Measurements from ENCODE around the gene CDCP2. TPM values are rescaled to one million over a fixed set of nuclear protein-coding genes. Genes with fewer than 3 reads are reported as not detected.

CDCP2 gene
- total RNA-seq, 4 donors from 2014 or later = 0.19 TPM; not detected in 3

DNA sequence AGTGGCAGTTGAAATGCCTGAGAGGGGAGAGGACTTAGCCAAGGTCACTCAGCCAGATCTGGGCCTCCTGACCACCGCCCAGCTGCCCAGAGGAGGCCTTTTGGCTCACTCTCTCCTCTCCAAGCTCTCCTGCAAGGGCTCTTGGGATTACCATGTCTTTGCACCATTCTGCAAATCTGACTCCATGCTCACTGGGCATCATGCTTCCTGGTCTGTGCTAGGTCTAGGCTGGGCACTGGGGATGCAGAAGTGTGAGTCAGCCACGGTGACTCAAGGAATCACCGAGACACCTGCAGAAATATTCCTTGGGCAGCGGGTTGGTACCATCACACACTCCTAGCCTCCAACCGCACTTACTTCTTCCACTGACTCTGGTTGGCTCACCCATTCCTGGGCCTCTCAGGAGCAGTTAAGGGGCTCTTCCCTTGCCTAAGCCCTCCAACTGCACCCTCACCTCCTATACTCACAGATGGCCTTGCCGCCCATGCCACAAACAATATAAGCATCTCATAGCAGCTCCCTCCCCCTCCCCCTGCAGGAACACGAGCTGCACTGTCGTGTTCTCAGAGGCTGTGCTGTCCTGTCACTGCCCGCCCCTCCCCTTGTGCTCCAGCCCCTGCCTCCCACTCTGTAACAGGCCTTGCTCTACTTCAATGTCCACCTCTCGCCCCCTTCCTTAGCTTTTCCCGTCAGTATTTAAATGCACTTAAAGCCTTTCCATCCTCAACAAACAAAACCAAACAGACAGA lies 34.8 kb downstream of the CDCP2 start:
- TF ChIP-seq, protein P1, sequence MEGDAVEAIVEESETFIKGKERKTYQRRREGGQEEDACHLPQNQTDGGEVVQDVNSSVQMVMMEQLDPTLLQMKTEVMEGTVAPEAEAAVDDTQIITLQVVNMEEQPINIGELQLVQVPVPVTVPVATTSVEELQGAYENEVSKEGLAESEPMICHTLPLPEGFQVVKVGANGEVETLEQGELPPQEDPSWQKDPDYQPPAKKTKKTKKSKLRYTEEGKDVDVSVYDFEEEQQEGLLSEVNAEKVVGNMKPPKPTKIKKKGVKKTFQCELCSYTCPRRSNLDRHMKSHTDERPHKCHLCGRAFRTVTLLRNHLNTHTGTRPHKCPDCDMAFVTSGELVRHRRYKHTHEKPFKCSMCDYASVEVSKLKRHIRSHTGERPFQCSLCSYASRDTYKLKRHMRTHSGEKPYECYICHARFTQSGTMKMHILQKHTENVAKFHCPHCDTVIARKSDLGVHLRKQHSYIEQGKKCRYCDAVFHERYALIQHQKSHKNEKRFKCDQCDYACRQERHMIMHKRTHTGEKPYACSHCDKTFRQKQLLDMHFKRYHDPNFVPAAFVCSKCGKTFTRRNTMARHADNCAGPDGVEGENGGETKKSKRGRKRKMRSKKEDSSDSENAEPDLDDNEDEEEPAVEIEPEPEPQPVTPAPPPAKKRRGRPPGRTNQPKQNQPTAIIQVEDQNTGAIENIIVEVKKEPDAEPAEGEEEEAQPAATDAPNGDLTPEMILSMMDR (IDR thresholded peaks at IDR 0.05) = no peak
- no peak for TF ChIP-seq POLR2A (IDR thresholded peaks at IDR 0.05)
- no peak for DNase-seq

DNA sequence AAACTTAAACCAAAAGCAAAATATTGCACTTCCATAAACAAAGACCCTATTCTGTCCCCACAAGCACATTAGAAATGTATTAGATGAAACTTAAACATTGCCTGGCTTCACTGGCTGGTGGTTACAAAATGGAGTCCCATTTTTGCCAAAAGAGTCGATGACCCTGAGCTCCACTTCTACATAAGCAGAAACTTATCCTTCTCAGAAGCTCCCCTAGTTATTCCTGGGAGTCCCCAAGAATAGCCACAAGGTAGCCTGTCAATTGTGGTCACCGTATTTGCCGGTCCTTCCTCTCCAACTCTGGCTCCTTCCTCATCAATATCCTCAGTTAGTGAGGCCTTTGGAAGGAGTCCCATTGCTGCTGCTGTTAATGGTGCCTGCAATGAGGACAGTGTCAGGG lies 37.3 kb downstream of the CDCP2 start:
- Histone ChIP-seq H3K9me3 (no peaks in the 10 kb centered on the region), H3K27ac (no peak overlapping the region), H3K27me3 (peaks cover 0 to 3% (median 0%) of the 10 kb centered on the region in 4 donors), H3K4me3 (no peak overlapping the region), H3K4me1 (peaks cover 0 to under 1% (median 0%) of the 10 kb centered on the region in 3 donors), H3K36me3 (no peaks in the 10 kb centered on the region)
- TF ChIP-seq, protein P1 (IDR thresholded peaks at IDR 0.05) = no peak
- TF ChIP-seq POLR2A (IDR thresholded peaks at IDR 0.05) = no peak
- no peak for DNase-seq
- WGBS, 2 donors = 88 to 94% methylated on average over 1 to 3 of the region's 3 CpGs
- intact Hi-C loops (cut with DNase I) = no loop called here

More for the DNA sequence above, 34.8 kb downstream of the CDCP2 start:
- Histone ChIP-seq H3K4me3 (no peak overlapping the region), H3K9me3 (no peaks in the 10 kb centered on the region), H3K36me3 (no peaks in the 10 kb centered on the region), H3K4me1 (peaks cover 6 to 17% (median 11%) of the 10 kb centered on the region in 3 donors), H3K27me3 (peaks cover 0 to 13% (median 0%) of the 10 kb centered on the region in 4 donors), H3K27ac (no peak overlapping the region)
- intact Hi-C loops (cut with DNase I) = no loop called here
- 74 to 79% methylated on average over 9 to 11 of the region's 11 CpGs for WGBS, 2 donors

DNA sequence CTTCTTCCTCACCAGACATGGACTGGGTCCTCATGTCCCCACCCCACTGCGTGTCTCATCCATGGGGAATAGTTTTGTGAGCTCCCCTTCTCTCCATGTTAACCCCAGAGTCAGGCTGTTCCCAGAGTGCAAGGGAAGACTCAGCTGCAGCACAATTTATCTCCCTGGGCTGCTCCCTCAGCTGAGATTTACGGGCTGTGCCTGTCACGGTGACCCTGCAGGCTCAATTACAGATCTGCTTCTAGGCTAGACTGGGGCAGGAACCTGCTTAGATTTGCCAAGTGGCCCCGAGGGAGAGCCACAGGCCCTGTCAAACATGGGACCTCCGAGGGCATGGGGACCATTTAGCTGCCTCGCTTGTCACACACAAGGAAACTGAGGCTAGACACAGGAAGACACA lies 37.8 kb downstream of the CDCP2 start:
- intact Hi-C loops (cut with DNase I) = no loop called here
- Histone ChIP-seq H3K9me3 (no peaks in the 10 kb centered on the region), H3K36me3 (no peaks in the 10 kb centered on the region), H3K27ac (no peak overlapping the region), H3K4me3 (no peak overlapping the region), H3K4me1 (no peaks in the 10 kb centered on the region), H3K27me3 (no peaks in the 10 kb centered on the region)
- no peak for TF ChIP-seq POLR2A (IDR thresholded peaks at IDR 0.05)
- TF ChIP-seq, protein P1 (IDR thresholded peaks at IDR 0.05) = no peak
- 90 to 92% methylated on average over 2 to 3 of the region's 6 CpGs for WGBS, 2 donors
- no peak for DNase-seq

DNA sequence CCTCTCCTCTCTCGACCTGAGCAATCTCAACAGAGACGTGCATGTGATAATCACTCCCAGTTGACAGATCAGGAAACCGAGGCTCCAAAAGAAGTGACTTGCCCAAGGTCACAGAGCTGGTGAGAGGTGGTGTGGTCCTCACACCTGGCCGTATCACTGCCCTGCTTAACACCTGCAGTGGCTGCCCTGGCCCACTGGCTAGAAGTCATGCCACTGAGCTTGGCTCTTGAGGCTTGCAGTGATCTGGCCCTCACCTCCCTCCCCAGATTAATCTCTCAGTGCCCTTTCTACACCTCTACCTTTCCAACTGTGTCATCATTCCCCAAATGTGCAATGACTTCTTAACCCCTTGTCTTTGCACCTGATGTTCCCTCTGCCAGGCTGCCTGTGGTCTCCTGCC lies 38.8 kb downstream of the CDCP2 start:
- Histone ChIP-seq H3K4me3 (no peak overlapping the region), H3K27ac (no peak overlapping the region), H3K4me1 (no peaks in the 10 kb centered on the region), H3K9me3 (no peaks in the 10 kb centered on the region), H3K27me3 (no peaks in the 10 kb centered on the region), H3K36me3 (no peaks in the 10 kb centered on the region)
- 83 to 93% methylated on average over 2 of the region's 4 CpGs for WGBS, 2 donors
- DNase-seq = no peak
- TF ChIP-seq POLR2A (IDR thresholded peaks at IDR 0.05) = no peak
- TF ChIP-seq, protein P1 (IDR thresholded peaks at IDR 0.05) = no peak
- intact Hi-C loops (cut with DNase I) = no loop called here

DNA sequence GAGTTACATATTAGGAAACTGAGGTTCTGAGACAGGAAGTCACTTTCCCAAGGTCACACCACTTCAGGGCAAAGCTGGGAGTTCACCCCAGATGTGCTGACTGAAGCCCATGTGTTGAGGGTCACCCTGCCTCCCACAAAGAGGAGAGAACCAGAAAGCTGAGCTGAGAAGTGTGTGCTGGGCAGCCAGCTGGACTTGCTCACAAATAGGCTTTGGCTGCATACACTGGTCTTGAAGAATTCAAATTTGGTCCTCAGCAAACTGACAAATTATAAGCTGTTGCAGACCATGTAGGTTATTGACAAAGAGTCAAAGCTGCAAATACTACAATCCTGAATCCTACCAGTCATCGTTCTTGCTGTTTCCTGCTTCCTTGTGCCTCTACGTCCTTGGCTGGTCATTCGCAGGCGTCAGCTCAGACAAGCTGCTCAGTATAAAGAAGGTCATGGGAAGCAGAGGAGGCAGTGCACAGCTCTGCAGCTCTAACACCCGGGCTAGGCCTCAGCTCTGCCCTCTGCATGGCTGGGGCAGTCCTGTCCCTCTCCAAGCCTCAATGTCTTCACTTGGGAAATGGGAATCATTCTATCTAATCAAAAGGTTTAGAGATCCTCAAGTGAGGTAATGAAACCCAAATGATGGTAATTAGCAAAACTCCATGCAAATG lies 40.0 kb downstream of the CDCP2 start:
- Histone ChIP-seq H3K27me3 (no peaks in the 10 kb centered on the region), H3K9me3 (no peaks in the 10 kb centered on the region), H3K4me1 (no peaks in the 10 kb centered on the region), H3K36me3 (no peaks in the 10 kb centered on the region), H3K4me3 (no peak overlapping the region), H3K27ac (no peak overlapping the region)
- no peak for TF ChIP-seq POLR2A (IDR thresholded peaks at IDR 0.05)
- TF ChIP-seq, protein P1 (IDR thresholded peaks at IDR 0.05) = no peak
- WGBS, 2 donors = 80 to 86% methylated on average over 5 of the region's 5 CpGs
- intact Hi-C loops (cut with DNase I) = no loop called here
- no peak for DNase-seq

Data from esophagus squamous epithelium (tissue), 5 donors.